ENCODE measurements around the gene LRRC61.

DNA sequence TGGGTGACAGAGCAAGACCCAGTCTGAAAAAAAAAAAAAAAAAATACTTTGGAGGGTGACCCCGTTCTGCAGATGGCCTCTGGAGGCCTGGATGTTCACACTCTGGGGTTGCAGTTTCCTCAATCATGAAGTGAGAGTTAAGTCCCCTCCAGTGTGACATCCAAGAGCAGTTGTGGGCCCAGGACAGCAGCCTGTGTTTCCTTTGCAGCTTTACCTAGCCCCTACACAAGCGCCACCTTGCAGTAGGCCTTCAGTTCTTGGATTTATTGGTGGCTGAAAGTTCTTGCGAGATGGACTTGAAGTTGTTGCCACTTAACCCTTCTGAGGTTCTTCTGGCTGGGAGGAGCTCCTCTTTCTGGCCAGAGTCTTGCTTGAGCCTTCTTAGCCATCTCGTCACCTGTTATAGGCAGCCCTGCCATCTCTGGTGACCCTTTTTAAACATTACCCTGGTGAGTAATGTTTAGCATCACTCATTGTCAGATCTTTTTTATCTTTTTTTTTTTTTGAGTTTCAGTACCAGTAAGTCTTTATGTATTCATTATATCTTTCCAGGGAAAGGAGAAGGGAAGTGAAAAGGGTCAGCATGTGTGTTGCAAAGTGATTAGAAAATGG lies 3.6 kb downstream of the LRRC61 start:
- TF ChIP-seq TAF1 (IDR thresholded peaks at IDR 0.05; ENCODE audit: low read depth, low read length), result no peak
- no peak for TF ChIP-seq POLR2A (IDR thresholded peaks at IDR 0.05; ENCODE audit: low read depth, low read length)
- no peak for TF ChIP-seq POLR2AphosphoS5 (IDR thresholded peaks at IDR 0.05; ENCODE audit: low read depth, low read length)
